LNCAP (cell line): Measurements from ENCODE around the gene CWC22.

Experiments
- TF ChIP-seq, protein P1 (sequence below): fragments of 450-650 bp; IDR thresholded peaks from 2 replicates; pipeline ENCODE4 v1.5.1; 2017; ENCODE audit warnings: mild to moderate bottlenecking

The CWC22 gene

DNA sequence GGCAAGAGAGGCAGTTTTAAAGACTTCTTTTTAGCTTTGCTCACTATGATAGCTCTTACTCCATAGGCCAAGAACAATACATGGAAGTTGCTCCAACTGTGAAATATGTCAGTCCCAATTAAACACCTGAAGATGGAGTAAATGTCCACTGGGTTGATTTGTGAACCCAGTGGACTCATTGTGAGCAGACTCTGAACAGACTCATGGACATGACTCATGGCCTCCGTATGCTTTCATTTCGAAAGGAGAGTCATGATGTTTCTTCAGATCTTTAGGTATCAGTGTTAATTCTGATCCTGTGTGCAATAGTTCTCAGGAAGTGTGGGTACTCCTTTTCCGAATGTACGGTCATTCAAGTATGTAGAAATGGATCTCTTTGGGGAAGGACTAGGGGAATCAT is 5.4 kb upstream of the CWC22 start:
- TF ChIP-seq, protein P1, sequence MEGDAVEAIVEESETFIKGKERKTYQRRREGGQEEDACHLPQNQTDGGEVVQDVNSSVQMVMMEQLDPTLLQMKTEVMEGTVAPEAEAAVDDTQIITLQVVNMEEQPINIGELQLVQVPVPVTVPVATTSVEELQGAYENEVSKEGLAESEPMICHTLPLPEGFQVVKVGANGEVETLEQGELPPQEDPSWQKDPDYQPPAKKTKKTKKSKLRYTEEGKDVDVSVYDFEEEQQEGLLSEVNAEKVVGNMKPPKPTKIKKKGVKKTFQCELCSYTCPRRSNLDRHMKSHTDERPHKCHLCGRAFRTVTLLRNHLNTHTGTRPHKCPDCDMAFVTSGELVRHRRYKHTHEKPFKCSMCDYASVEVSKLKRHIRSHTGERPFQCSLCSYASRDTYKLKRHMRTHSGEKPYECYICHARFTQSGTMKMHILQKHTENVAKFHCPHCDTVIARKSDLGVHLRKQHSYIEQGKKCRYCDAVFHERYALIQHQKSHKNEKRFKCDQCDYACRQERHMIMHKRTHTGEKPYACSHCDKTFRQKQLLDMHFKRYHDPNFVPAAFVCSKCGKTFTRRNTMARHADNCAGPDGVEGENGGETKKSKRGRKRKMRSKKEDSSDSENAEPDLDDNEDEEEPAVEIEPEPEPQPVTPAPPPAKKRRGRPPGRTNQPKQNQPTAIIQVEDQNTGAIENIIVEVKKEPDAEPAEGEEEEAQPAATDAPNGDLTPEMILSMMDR, result no peak

DNA sequence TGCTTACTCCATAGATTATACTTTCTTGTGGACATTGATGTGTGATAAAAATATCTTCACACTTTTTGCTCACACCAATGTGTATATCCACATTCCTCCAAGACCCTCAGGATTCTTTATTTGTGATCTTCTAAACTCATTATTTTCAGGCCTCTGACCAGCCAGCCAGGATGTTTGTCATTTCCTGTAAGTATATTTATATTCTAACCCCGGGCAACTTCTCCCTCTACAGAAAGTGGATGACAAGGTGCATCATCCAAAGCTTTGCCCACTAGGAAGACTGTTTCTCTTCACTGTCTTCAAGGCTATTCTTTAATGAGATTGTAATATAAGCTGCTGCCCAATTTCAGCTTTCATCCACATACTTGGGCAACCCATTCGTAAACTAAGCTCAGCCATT is 3.6 kb upstream of the CWC22 start:
- TF ChIP-seq, protein P1, result no peak

GRCh38 chr2:180006231-180006630 is 866 bp downstream of the CWC22 start:
- TF ChIP-seq, protein P1, result no peak

GRCh38 chr2:180004731-180005130 is 2.4 kb downstream of the CWC22 start:
- TF ChIP-seq, protein P1, result no peak

DNA sequence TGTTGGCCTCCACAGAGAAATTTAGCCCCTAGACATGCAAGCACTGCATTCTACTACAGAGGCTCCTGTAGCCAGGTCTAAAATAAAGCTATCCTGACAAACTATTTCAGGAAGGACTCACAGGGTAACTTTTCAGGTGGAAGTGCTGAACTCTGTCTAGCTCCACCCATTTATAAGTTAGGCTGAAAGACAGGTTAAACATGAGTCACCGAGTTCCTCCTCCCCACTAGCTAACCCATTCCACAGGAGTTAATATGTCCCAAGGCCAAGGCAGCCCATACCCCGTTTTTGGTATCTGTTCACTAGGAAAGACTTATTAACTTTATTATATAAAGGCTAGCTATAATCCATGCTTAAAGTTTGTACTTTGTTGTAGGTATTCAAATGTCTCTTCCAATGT is 3.5 kb downstream of the CWC22 start:
- TF ChIP-seq, protein P1, result no peak

- TF ChIP-seq, protein P1, result no peak
These were observed 4.0 kb downstream of the CWC22 start for GRCh38 chr2:180003073-180003472.

GRCh38 chr2:180002198-180002770 is 4.8 kb downstream of the CWC22 start:
- TF ChIP-seq, protein P1, result no peak

DNA sequence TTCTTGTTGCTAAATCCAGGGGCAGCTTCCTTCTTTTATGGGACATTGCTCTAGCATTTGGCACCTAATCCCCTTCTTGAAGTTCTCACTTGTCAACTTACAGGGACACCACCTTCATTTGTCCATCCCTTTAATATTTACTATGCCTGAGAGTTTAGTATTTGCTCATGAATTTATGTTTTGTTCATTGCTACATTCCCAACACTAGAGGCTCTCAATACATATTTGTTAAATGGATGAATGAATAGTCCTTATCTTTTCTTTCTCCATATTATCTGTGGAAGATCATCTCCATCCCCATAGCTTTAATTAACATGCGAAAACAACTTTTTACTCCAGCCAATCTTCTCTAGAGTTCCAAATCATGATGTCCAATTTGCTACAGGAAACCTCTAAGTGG is 5.4 kb downstream of the CWC22 start:
- TF ChIP-seq, protein P1, result no peak
